HG03442 (cell line): ENCODE data around the gene WDR37.

ENCODE experiments used
- ATAC-seq: cut with Tn5 transposase; IDR thresholded peaks from one replicate; pipeline ENCODE4 v1.9.1; 2021; ENCODE audit warnings: mild to moderate bottlenecking, moderate library complexity; ENCODE audit not compliant: unreplicated experiment

WDR37 gene

DNA sequence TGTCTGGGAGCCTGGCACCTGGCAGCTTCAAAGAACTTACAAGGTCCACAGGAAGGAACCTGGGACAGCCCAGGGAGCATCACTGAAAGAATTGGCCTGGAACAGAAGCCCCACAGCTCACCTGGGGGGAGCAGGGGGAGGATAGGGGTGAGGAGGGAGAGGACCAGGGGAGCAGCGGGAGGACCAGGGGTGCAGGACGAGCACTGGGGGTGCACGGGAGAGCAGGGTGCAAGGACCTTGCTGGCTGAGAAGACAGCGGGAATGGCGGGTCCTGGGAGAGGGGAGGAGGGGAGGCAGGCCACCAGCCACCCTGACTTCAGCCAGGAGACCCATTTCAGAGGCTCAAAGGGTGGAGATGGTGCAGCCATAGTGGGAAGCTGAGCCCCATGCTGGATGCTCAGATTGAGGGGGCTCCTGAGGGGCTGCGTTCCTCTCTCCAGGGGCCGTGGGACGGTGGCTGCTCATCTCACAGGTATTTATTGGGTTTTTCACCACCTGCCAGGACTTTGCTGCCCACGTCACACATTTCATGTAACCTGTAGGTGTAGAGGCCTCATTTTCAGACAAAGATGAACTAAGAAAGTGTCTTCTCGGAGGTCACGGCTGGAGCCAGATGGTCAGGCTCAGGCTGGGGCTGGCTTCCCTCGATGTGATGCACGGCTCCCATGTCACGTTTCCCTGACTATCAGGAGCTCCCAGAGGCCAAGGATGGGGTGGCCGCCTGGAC, 110.1 kb downstream of the WDR37 start:
- ATAC-seq, result no peak

DNA sequence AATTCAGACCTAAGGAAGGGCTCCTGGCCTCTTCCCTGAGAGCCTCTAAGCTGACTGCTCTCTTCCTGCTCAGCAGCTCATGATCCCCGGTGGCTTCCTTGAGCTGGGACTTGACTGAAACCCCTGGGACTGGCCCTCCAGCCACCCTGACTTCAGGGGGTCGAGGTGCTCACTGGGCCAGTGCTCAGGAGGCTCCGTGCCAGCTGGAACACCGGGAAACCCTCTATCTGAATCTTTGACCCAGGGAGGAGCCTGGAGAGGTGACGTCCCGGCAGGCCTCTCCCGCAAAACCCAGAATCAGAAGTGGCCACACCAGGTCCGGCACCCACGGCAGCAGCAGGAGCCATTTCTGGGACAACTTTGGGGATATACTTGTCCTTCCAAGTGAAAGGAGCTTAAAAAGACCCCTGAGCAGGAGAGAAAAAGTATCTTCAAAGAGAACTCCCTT, 110.7 kb downstream of the WDR37 start:
- ATAC-seq, result no peak

DNA sequence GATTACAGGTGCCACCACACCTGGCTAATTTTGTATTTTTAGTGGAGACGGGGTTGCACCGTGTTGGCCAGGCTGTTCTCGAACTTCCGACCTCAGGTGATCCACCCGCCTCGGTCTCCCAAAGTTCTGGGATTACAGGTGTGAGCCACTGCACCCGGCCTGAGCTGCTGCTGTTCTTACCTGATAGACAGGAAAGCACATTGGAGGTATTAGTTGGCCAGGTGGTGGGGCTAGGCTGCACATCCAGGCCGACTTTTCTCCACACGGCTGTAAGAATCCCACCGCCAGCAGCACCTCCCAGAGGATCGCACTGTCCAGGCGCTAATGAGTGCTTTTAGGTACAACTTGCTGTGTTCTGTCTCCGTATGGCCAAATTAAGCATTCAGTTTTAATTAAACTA, 112.6 kb downstream of the WDR37 start:
- ATAC-seq, result no peak

DNA sequence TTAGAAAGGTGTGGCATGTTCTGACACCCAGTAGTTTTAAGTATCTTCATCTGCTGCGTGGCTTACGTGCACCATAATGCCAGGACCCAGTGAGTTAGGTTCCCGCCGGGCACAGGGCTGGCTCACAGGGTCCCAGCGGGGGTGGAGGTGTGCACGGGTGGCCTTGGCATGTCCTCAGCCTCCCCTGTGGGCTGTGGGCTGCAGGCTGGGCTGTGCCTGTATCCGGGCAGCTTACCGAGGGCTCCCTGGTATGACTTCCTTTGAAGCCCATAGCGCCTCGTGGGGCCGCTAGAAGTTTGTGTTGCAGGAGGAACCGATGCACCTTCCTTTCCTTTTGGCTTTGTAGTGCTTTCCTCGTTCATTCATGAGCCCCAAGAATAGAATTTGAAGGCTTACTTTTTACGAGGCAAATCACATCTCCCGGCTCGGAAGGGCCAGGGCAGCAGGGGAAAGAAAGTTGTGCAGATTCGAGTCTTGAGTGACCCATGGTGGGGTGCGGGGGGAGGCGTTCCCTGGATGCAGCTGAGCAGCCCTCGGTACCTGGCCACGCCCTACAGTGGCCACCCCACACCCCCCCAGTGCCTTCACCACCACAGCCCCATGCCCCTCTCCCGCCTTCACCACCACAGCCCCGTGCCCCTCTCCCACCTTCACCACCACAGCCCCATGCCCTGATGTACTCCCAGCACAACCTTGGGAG, 113.2 kb downstream of the WDR37 start:
- ATAC-seq, result no peak

DNA sequence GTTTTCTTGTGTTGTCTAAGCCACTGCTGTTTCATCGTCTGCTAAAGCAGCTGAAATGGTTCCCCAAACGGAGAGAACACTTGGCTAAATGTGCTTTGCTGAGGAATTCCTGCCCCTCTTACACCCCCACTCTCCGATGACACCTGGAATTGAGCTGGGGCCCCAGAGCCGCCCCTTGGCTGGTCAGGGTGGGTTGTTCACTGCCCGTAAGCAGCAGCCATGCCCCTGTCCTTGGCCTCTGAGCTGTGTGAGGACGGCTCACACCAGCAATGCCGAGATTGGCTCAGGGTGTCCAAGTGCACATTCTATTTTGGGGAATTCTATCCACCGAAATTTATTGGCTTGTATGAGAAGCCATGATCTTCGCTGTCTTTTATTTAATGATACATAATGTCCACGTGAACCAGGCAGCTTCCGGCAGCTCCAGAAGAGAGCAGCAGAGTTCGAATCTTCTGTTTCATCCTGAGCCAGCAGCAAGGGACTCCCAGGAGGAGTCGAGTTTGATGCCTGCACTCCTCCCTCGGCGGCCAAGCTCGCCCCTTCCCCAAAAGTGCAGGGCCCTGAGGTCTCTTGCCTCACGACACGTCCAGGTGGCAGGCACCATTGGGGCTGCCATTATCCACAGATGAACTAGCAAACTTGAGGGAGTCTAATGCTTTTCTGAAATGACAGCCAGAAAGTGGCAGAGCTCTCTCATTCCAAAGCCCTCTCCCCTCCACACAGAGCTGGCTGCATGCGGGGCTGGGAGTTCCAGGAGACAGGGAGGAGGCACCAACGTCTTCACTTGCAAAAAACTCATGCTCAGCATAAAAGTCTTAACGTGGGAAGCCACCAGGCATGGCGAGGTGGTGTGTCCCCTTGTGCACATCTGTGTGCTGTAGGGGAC, 114.0 kb downstream of the WDR37 start:
- no peak for ATAC-seq

DNA sequence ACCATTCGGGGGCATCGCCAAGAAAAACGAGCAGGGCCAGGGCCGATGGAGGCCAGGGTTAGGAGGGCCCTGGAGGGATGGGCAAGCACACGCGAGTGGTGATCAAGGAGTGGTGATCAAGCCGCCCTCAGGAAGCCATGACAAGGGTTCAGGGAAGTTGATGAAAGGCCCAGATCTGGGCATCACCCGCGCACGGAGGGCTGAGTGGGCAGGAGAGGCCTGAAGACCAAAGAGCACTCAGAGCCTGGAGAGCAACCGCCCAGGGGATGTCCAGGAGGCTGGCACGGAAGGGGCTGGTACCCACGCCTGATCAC, 114.6 kb downstream of the WDR37 start:
- ATAC-seq, result no peak

DNA sequence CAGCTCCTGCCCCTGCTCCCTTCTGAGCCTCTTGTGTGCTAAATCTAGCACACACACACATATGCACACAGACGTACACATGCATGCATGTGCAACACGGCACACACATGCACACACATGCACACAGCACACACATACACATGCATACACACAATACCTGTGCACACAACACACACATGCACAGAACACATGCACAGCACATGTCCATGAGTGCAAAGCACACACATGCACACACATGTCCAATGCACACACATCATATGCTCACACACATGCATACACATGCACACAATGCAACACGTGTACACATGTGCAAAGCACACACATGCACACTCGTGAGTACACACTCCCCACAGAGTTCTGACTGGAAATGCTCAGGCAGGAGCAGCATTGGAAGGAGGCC, 115.0 kb downstream of the WDR37 start:
- no peak for ATAC-seq

DNA sequence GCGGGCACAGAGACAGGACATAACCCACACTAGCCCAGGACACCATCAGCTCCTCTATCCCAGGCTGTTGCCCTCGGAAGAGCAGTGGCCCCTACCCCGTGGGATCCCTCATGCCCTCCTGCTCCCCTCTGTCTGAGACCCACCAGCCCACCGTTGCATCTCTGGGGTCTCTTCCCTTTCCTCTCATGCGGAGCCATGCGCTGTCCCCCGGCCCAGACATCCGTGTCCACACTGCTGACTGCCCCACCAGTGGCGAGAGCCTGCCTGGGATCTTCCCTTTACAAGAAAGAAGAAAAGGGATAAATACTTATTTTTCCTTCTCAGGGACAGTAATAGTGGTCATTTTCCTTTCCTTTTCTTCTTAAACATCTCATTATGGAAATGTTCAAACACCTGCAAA, 115.4 kb downstream of the WDR37 start:
- ATAC-seq, result no peak

DNA sequence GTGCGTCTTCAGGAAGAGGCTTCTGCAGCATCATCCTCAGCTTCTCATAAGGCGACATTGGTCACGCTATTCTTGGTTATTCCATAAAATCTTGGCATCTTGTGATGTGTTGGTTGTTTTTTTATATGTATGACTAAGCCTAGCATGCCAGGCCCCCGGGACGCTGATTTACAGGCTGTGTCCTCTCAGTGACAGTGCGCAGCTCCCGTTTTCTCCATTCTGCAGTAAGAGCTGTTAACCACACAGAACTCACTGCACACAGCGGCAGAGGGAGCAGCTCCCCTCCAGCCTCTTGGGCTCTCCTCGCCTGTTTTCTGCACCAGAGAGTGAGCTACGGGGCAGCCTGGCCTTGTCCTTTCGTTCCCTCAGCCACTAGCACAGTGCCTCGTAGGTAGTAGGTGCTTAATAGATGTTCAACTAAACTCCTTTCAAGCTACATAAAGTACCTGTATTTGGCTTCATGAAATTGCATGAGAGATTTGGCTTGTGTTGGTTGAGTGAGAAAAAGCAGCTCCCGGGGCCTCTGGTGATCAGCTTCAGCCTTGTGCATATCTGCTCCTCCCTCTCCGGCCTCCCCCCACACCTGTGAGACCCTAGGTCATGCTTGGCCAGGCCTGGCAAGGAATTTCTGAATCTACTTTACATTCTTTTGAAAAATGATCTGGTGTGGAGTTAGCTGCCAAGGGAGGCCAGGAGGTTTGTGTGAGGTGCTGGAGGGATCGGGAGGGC, 116.2 kb downstream of the WDR37 start:
- no peak for ATAC-seq

DNA sequence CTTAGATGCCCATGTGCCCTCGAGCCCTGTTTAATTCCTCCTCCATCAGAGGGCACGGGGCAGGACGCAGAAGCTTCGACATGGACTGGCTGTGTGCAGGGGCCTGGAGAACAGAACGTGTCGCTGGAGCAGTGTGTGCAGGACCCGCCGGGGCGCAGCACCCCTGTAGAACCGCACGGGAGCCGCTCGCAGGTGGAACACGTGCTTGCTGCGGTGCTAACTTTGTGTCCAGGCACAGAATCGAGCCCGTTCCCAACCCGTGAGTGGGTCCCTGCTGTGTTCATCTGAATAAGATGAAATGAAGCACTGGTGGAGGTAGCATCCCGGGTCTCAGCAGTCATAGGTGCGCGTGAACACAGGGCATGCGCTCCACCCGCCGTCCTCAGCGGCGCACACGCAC, 116.9 kb downstream of the WDR37 start:
- ATAC-seq, result no peak

DNA sequence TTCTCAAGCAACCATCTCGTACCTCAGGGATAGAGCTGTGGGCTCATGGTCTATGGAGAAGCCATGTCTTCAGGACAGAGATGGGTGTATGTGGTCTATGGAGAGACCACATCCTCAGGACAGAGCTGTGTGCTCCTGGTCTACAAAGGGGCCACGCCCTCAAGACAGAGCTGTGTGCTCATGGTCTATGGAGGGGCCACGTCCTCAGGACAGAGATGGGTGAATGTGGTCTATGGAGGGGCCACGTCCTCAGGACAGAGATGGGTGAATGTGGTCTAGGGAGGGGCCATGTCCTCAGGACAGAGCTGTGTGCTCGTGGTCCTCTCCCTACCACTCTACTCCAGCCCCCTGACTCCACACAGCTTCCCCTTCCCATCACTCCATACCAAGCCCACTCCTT, 117.8 kb downstream of the WDR37 start:
- no peak for ATAC-seq

DNA sequence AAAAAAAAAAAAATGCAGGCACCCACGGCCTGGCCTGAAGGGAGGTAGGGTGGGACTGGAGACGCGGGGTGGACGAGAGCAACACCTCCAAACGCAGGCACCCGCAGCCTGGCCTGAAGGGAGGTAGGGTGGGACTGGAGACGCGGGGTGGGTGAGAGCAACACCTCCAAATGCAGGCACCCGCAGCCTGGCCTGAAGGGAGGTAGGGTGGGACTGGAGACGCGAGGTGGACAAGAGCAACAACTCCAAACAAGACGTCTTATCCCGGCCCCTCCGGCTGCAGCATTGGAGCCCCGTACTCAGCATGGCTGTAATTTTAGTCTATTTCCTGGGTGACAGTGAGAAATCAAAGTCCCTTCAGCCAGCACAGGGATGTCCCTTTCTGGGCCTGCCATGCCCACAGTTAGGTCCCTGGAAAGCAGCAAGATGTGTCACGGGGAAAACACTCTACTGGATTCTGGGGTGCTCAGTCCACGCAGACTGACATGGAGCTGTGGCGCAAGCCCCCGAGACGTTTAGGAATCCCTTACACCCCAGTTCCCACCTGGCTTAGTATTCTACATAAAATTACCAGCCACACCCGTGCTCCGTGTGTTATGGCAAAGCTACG, 119.9 kb downstream of the WDR37 start:
- ATAC-seq, result no peak

DNA sequence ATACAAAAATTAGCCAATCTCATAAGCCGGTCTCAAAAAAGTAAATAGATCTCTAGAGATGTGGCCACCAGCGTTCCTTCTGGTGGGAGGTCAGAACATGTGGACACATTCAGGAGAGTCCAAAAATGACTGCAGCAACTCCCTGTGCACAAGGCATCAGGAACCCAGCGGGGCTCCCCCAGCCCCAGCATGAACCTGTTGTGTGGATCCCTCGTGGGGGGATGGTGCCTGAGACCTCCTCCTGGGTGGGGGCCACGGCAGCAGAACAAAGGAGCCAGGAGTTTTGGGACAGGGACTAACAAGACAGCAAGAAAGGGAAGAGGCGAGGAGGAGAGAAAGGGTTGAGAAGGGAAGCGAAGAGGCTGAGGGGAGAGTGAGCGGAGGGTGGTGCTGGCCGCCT, 121.8 kb downstream of the WDR37 start:
- no peak for ATAC-seq

DNA sequence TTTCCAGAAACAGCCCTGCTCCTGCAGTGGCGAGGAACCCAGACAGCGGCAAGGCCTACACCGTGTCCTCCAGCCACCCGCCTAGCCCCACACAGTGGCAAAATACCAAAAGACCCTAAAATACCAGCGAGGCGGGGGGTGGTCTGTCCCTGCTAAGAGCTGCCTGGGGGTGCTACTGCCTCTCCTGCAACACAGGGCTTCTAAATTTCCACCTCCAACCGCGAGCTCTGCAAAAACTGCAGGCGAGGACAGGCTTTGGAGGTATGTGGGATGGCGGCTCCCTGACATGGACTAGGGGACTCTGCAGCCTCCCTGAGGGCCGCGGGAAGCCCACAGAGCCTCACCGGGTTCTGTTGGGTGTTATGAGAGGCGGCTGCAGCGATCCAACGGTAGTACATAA, 122.3 kb downstream of the WDR37 start:
- no peak for ATAC-seq

DNA sequence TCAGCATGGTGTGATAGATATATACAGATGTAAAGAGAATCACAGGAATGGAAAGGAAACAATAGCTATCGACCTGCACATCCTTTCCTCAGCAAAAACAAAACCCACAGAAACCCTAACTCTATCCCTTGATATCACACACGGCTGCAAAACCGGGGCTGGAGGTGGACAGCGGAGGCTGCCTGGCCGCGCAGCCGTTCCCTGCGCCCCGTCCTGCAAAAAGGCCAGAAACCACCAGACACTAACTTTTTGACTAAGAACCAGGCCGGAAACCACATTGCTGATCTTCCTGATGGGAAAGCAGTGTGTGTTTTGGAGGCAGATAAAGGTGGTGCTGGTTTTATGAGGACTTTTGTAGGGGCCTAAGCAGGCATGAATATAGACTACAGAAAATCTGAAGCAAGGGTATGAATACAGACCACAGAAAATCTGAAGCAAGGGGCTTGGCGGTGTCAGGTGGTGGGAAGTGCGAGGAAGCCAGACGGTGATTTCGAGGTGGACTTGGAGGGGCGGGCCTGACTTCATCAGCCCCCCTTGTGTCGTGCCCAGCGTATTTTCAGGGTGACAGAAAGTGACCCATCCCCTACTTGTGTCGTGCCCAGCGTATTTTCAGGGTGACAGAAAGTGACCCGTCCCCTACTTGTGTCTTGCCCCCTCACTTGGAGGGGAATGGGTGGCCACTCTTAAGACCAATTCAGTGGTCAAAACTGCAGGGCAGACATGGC, 123.3 kb downstream of the WDR37 start:
- ATAC-seq, result no peak

DNA sequence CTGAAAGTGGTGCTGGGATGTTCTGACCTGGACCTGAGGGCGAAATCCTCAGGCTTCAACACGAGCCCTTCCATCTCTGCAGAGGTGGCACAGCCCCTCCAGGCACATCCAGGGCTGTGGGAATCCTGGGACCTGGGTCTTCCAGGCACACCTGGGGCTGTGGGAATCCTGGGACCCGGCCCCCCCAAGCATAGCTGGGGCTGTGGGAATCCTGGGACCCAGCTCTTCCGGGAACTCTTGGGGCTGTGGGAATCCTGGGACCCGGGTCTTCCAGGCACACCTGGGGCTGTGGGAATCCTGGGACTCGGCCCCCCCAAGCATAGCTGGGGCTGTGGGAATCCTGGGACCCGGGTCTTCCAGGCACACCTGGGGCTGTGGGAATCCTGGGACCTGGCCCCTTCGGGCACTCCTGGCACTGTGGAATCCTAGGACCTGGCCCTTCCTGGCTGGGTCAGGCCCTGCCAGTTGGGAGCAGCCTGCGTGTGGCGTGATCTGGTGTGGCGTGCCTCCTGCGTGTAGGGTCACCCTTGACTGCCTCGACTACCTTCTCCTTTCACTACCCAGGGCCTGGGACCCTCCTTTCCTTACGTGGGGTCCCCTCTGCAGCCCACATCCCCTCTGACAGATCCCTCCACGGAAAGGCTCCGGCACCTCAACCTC, 124.0 kb downstream of the WDR37 start:
- ATAC-seq, result no peak

DNA sequence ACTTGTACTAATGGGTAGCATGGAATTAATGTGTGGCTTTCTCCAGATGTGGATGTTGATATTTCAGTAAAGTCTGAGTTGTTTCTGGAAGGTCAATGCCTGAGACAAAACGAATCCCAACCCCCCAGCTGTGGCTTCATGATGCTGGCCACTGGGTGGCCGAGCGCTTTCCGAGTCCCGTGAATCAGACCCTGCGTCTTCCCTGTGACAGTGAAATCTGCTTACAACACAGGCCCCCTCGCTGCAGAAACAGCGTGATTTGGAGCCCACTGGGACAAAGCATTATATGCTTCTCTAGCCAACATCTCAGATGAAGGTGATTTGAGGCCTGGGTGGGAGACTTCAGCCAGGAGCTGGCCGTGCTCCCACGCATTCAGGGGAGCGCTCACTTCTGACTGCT, 124.7 kb downstream of the WDR37 start:
- ATAC-seq, result no peak
